Upper lobe of left lung (tissue), 4 donors: ENCODE results near the gene TBKBP1.

Experiments used
- EP300 ChIP-seq, 4 donors: sonication (generic); formaldehyde crosslinking; IDR thresholded peaks; one replicate each; pipeline ENCODE4 v1.5.1; 2017; ENCODE audit warnings: antibody characterized with exemption in 4 of 4, control low read depth in 2 of 4
- POLR2A ChIP-seq, 4 donors: fragments of 450-650 bp; IDR thresholded peaks; one replicate each; pipeline ENCODE4 v1.5.1; 2016 to 2017; ENCODE audit warnings: antibody characterized with exemption in 4 of 4, mild to moderate bottlenecking in 2 of 4

DNA sequence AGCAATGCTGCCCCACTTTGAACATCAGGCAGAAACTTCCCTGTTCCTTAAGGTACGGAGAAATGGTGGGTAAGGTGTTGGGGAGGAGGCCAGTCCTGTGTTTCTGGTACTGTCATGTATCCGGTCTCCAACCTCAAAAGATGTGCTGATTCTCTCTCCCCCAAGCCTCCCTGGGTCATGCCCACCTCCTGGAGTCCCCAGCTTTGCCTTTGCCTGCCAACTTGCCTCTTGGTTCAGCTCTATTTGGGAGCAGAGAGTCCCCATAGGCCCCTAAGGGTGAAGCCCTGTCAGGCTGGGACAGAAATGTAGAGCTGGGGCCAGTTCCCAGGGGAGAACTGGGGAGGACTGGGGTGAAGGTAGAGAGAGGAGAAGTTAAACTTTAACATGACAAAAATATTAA, 37.4 kb downstream of the TBKBP1 start:
- no peak for TF ChIP-seq POLR2A (IDR thresholded peaks at IDR 0.05)
- TF ChIP-seq EP300 (IDR thresholded peaks at IDR 0.05) = no peak
